Measurements from ENCODE around the gene RNF112. TPM values are rescaled to one million over a fixed set of nuclear protein-coding genes. Genes with fewer than 3 reads are reported as not detected.

RNF112 gene
- total RNA-seq, 4 donors from 2014 or later = 2.2 to 7.2 (median 3.9) TPM

DNA sequence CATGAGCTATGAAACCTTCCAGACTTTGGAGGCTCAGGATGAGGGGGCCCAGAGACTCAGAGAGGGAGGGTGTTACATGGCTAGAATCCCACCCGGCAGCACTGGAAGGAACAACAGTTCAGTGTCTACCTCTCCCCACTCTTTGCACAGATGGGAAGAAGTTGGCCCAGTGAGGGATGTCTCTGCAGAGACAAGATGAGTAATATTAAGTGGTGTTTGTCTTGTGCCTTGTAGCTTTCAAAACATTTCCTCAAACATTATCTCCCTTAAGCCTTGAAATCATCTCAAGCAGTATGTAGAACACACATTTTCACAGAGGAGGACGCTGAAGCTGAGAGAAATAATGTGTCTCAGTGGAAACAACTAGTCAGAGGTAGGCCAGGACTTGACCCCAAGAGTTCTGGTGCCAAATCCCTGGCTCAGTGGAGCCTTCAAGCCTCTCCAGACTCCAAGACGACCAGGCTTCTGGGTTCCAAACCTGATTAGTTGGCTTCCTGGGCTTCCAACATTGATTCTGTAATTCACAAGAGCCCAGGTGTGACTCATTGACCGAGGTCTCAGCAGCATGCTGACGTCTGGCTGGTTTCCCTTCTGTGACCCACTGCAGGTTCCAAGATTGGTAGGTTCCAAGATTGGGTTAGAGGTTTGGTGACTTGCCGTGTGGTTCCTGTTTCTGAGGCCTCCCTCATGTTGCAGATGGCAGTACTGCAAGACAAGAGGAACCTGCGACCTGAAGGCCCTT is 7.4 kb downstream of the RNF112 start:
- in situ Hi-C loops (cut with MboI; ENCODE audit: low pct_ligation_motif_present in 1 of 4, low pct_unique_long_range_greater_than_20kb in 1 of 4, low sequenced_read_pairs in 3 of 4) (no loop called here), intact Hi-C loops (cut with DNase I; ENCODE audit: low total_unique reads) (no loop called here)
- Histone ChIP-seq H3K4me3 (no peak overlapping the region), H3K36me3 (no peaks in the 10 kb centered on the region), H3K27ac (peak overlapping the region; percentile 18 to 70 (median 37)), H3K4me1 (peaks cover 0 to 3% (median 0%) of the 10 kb centered on the region in 4 donors), H3K27me3 (no peaks in the 10 kb centered on the region), H3K9me3 (no peaks in the 10 kb centered on the region)
- WGBS, 2 donors (ENCODE audit: low coverage in 1 of 2) = 57 to 60% methylated on average over 1 to 7 of the region's 7 CpGs
- no peak for DNase-seq
- TF ChIP-seq POLR2AphosphoS5 (IDR thresholded peaks at IDR 0.05) = peak in 1 of 3 donors; percentile 26
- no peak for TF ChIP-seq EP300 (IDR thresholded peaks at IDR 0.05; ENCODE audit: low read depth)
- TF ChIP-seq, protein P1, sequence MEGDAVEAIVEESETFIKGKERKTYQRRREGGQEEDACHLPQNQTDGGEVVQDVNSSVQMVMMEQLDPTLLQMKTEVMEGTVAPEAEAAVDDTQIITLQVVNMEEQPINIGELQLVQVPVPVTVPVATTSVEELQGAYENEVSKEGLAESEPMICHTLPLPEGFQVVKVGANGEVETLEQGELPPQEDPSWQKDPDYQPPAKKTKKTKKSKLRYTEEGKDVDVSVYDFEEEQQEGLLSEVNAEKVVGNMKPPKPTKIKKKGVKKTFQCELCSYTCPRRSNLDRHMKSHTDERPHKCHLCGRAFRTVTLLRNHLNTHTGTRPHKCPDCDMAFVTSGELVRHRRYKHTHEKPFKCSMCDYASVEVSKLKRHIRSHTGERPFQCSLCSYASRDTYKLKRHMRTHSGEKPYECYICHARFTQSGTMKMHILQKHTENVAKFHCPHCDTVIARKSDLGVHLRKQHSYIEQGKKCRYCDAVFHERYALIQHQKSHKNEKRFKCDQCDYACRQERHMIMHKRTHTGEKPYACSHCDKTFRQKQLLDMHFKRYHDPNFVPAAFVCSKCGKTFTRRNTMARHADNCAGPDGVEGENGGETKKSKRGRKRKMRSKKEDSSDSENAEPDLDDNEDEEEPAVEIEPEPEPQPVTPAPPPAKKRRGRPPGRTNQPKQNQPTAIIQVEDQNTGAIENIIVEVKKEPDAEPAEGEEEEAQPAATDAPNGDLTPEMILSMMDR (IDR thresholded peaks at IDR 0.05) = no peak

DNA sequence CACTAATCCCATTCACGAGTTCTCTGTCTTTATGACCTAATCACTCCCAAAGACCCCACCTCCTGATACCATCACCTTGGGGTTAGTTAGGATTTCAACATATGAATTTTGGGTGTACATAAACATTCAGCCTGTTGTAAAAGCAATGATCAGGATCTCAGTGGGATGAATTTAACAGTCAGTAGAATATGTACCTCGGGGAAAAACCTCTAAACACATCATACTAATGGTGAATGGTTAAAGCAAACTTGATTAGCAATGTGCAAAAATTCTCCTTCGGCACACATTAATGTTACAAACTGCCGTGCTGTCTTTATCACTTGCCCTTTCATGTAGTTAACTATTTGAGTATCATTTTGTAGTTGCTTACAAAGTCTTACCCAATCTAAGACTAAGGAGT is 10.2 kb downstream of the RNF112 start:
- Histone ChIP-seq H3K27me3 (no peaks in the 10 kb centered on the region), H3K36me3 (no peaks in the 10 kb centered on the region), H3K4me1 (peaks cover 4 to 25% (median 20%) of the 10 kb centered on the region in 4 donors), H3K9me3 (no peaks in the 10 kb centered on the region), H3K27ac (no peak overlapping the region), H3K4me3 (no peak overlapping the region)
- DNase-seq = no peak
- in situ Hi-C loops (cut with MboI; ENCODE audit: low pct_ligation_motif_present in 1 of 4, low pct_unique_long_range_greater_than_20kb in 1 of 4, low sequenced_read_pairs in 3 of 4) = no loop called here
- intact Hi-C loops (cut with DNase I; ENCODE audit: low total_unique reads) = no loop called here
- WGBS, 2 donors (ENCODE audit: low coverage in 1 of 2) = 63 to 66% methylated on average over 4 of the region's 4 CpGs
- TF ChIP-seq, protein P1 (IDR thresholded peaks at IDR 0.05) = no peak
- TF ChIP-seq POLR2A (IDR thresholded peaks at IDR 0.05) (no peak), POLR2AphosphoS5 (IDR thresholded peaks at IDR 0.05) (no peak), EP300 (IDR thresholded peaks at IDR 0.05; ENCODE audit: low read depth) (no peak)

GRCh38 chr17:19421926-19422325 is 10.9 kb downstream of the RNF112 start:
- no peak for DNase-seq
- Histone ChIP-seq H3K27ac (no peak overlapping the region), H3K36me3 (no peaks in the 10 kb centered on the region), H3K27me3 (no peaks in the 10 kb centered on the region), H3K4me1 (peaks cover 6 to 29% (median 22%) of the 10 kb centered on the region in 4 donors), H3K4me3 (no peak overlapping the region), H3K9me3 (no peaks in the 10 kb centered on the region)
- in situ Hi-C loops (cut with MboI; ENCODE audit: low pct_ligation_motif_present in 1 of 4, low pct_unique_long_range_greater_than_20kb in 1 of 4, low sequenced_read_pairs in 3 of 4) (no loop called here), intact Hi-C loops (cut with DNase I; ENCODE audit: low total_unique reads) (no loop called here)
- TF ChIP-seq POLR2A (IDR thresholded peaks at IDR 0.05) (no peak), EP300 (IDR thresholded peaks at IDR 0.05; ENCODE audit: low read depth) (no peak)
- TF ChIP-seq, protein P1 (IDR thresholded peaks at IDR 0.05) = no peak
- WGBS, 2 donors (ENCODE audit: low coverage in 1 of 2) = 88 to 90% methylated on average over 2 to 6 of the region's 6 CpGs

- no peaks in the 10 kb centered on the region for H3K27me3 ChIP-seq
- H3K4me1 ChIP-seq = peaks cover 6 to 26% (median 22%) of the 10 kb centered on the region in 4 donors
- H3K9me3 ChIP-seq = no peaks in the 10 kb centered on the region
- H3K36me3 ChIP-seq = no peaks in the 10 kb centered on the region
- H3K27ac ChIP-seq = peak overlapping the region; percentile 68 to 75 (median 72)
- intact Hi-C loops (cut with DNase I; ENCODE audit: low total_unique reads) = no loop called here
- no peak overlapping the region for H3K4me3 ChIP-seq
- DNase-seq = no peak
- in situ Hi-C loops (cut with MboI; ENCODE audit: low pct_ligation_motif_present in 1 of 4, low pct_unique_long_range_greater_than_20kb in 1 of 4, low sequenced_read_pairs in 3 of 4) = no loop called here
- TF ChIP-seq EP300 (IDR thresholded peaks at IDR 0.05; ENCODE audit: low read depth) = peak; percentile 46
- TF ChIP-seq POLR2A (IDR thresholded peaks at IDR 0.05) = no peak
- peak in 1 of 3 donors; percentile 48 for TF ChIP-seq POLR2AphosphoS5 (IDR thresholded peaks at IDR 0.05)
- 31% methylated on average over 4 to 8 of the region's 8 CpGs for WGBS, 2 donors (ENCODE audit: low coverage in 1 of 2)
Observed at GRCh38 chr17:19424934-19425868, 14.2 kb downstream of the RNF112 start.

Measured in transverse colon (tissue), 4 donors.